ENCODE results near the gene FGF5. TPM values are rescaled to one million over a fixed set of nuclear protein-coding genes. Genes with fewer than 3 reads are reported as not detected.

Gene FGF5
- total and polyA plus RNA-seq, 10 of the 15 experiments (the other 5 are each of a cell fraction or from before 2014, with no cell fraction given) = 0.87 to 7.4 (median 1.6) TPM

GRCh38 chr4:80309294-80310004 is 43.0 kb downstream of the FGF5 start:
- FAIRE-seq (no peak), DNase-seq (ENCODE audit: low read depth, low spot score) (no peak), ATAC-seq (no peak)
- WGBS (ENCODE audit: insufficient coverage, insufficient replicate concordance, low lambda C conversion rate, missing lambda C conversion rate) = 51% methylated on average over 4 of the region's 5 CpGs
- H3K36me3 ChIP-seq (ENCODE audit: control insufficient read depth in 2 of 2, insufficient read depth in 2 of 2, low read length in 1 of 2) = no peaks in the 10 kb centered on the region
- no peaks in the 10 kb centered on the region for H4K20me1 ChIP-seq (ENCODE audit: control insufficient read depth, insufficient read depth)
- SMC1A ChIA-PET (ENCODE audit: uncharacterized antibody, unreplicated experiment) = interaction anchor here (1.7 kb wide), 1 partner anchor 89 kb away, joined by 6 read pairs; no protein-coding TSS in a partner anchor
- H3K79me2 ChIP-seq (ENCODE audit: control insufficient read depth, insufficient read depth, low read length) = no peaks in the 10 kb centered on the region
- no peaks in the 10 kb centered on the region; a peak in 1 of 4 replicates for H3K27me3 ChIP-seq (replicated peaks in 1 of 2; ENCODE audit: control insufficient read depth in 2 of 2, insufficient read depth in 2 of 2, low read length in 1 of 2)
- H3K4me2 ChIP-seq (ENCODE audit: control insufficient read depth, insufficient read depth) = no peak overlapping the region
- H3K9ac ChIP-seq (ENCODE audit: control insufficient read depth, insufficient read depth, low read length) = no peak overlapping the region
- in situ Hi-C loops (cut with MboI) (no loop called here), intact Hi-C loops (cut with micrococcal nuclease; ENCODE audit: unreplicated experiment) (no loop called here)
- TF ChIP-seq CHD1 (IDR thresholded peaks at IDR 0.05; ENCODE audit: low read depth, low read length) (no peak), NFYB (IDR thresholded peaks at IDR 0.05; ENCODE audit: insufficient read depth, low read depth, low read length) (no peak)
- no peaks in the 10 kb centered on the region for H3K9me3 ChIP-seq (replicated peaks; ENCODE audit: control insufficient read depth, insufficient read depth, low read length)
- POLR2A ChIA-PET = no interaction called here
- no peak overlapping the region for H2AFZ ChIP-seq (ENCODE audit: control insufficient read depth, low read depth, low read length)
- no peaks in the 10 kb centered on the region for H3K4me1 ChIP-seq (ENCODE audit: control insufficient read depth, insufficient read depth, low read length)
- BruUV-seq (replicated peaks) = no TSS peak
- CTCF ChIA-PET = no interaction called here
- RAD21 ChIA-PET (ENCODE audit: unreplicated experiment) = no interaction called here
- no peak overlapping the region for H3K4me3 ChIP-seq
- no peak overlapping the region for H3K27ac ChIP-seq (ENCODE audit: control insufficient read depth, insufficient read depth)

GRCh38 chr4:80311130-80311529 is 44.7 kb downstream of the FGF5 start:
- no TSS peak for BruUV-seq (replicated peaks)
- H3K36me3 ChIP-seq (ENCODE audit: control insufficient read depth in 2 of 2, insufficient read depth in 2 of 2, low read length in 1 of 2) = no peaks in the 10 kb centered on the region
- intact Hi-C loops (cut with micrococcal nuclease; ENCODE audit: unreplicated experiment) = no loop called here
- WGBS (ENCODE audit: insufficient coverage, insufficient replicate concordance, low lambda C conversion rate, missing lambda C conversion rate) = 32% methylated on average over 3 of the region's 3 CpGs
- no peak for FAIRE-seq
- H4K20me1 ChIP-seq (ENCODE audit: control insufficient read depth, insufficient read depth) = no peaks in the 10 kb centered on the region
- no peak for ATAC-seq
- TF ChIP-seq TCF12 (IDR thresholded peaks at IDR 0.05; ENCODE audit: low read depth, low read length) (no peak), MTA3 (IDR thresholded peaks at IDR 0.05; ENCODE audit: borderline replicate concordance, low read length) (no peak), MEF2A (IDR thresholded peaks at IDR 0.05; ENCODE audit: insufficient read depth, low read depth, low read length) (no peak)
- no peaks in the 10 kb centered on the region; a peak in 1 of 4 replicates for H3K27me3 ChIP-seq (replicated peaks in 1 of 2; ENCODE audit: control insufficient read depth in 2 of 2, insufficient read depth in 2 of 2, low read length in 1 of 2)
- no peak overlapping the region for H3K27ac ChIP-seq (ENCODE audit: control insufficient read depth, insufficient read depth)
- no peak overlapping the region for H3K9ac ChIP-seq (ENCODE audit: control insufficient read depth, insufficient read depth, low read length)
- H2AFZ ChIP-seq (ENCODE audit: control insufficient read depth, low read depth, low read length) = no peak overlapping the region
- CTCF ChIA-PET = interaction anchor here (1.0 kb wide), 1 partner anchor 90 kb away, joined by 3 read pairs; no protein-coding TSS in a partner anchor
- H3K4me2 ChIP-seq (ENCODE audit: control insufficient read depth, insufficient read depth) = no peak overlapping the region
- no peak for DNase-seq (ENCODE audit: low read depth, low spot score)
- no peak overlapping the region for H3K4me3 ChIP-seq
- RAD21 ChIA-PET (ENCODE audit: unreplicated experiment) = no interaction called here
- in situ Hi-C loops (cut with MboI) = no loop called here
- H3K4me1 ChIP-seq (ENCODE audit: control insufficient read depth, insufficient read depth, low read length) = no peaks in the 10 kb centered on the region
- SMC1A ChIA-PET (ENCODE audit: uncharacterized antibody, unreplicated experiment) = interaction anchor here (0.9 to 1.7 kb wide), 2 partner anchors 12 to 91 kb away, joined by 4 to 6 read pairs; no protein-coding TSS in a partner anchor
- POLR2A ChIA-PET = interaction anchor here (0.6 to 0.7 kb wide), 2 partner anchors 19 to 1530 kb away, joined by 3 to 5 read pairs; no protein-coding TSS in a partner anchor
- no peaks in the 10 kb centered on the region for H3K9me3 ChIP-seq (replicated peaks; ENCODE audit: control insufficient read depth, insufficient read depth, low read length)
- no peaks in the 10 kb centered on the region for H3K79me2 ChIP-seq (ENCODE audit: control insufficient read depth, insufficient read depth, low read length)
